ENCODE data around the gene HES7.

HES7 gene

GRCh38 chr17:8128125-8128784 is 4.3 kb upstream of the HES7 start:
- Histone ChIP-seq H3K27ac (no peak overlapping the region), H3K4me3 (ENCODE audit: low read depth, low read length) (no peak overlapping the region), H3K9me3 (ENCODE audit: severe bottlenecking) (no peaks in the 10 kb centered on the region), H3K36me3 (no peaks in the 10 kb centered on the region), H3K27me3 (ENCODE audit: insufficient read depth, low read depth, severe bottlenecking) (peaks cover 17% of the 10 kb centered on the region)
- DNase-seq, result no peak
- TF ChIP-seq CTCF (IDR thresholded peaks at IDR 0.05; ENCODE audit: low read depth, low read length), result no peak

DNA sequence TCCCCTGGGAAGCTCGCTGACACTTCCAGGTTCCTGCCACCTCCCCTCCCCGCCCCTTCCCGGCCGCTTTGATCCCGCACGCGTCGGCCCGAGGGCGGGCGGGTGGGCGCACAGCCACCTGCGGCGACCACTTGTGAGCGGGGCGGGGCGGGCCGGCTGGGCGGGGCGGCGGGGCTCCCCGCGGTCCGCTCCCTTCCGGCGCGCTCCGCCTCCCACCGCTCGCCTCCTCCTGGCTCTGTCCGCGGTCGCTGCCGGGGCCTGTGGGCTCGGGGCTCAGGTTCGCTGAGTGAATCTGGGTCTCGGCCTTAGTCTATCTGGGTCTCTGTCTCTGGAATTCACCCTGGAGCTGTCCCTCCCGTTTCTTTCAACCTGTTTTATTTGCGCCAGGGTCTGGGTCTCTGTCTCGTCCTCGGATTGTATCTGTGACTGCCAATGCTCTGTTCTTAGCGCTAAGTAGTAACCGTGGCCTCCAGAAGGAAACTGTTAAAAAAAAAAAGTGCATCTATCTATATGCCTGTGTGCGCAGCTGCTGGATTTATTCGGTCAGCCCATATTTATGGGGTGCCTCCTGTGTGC is 2.7 kb upstream of the HES7 start:
- Histone ChIP-seq H3K9me3 (ENCODE audit: severe bottlenecking) (no peaks in the 10 kb centered on the region), H3K36me3 (no peaks in the 10 kb centered on the region), H3K4me3 (ENCODE audit: low read depth, low read length) (peak overlapping the region; percentile 56), H3K27ac (no peak overlapping the region), H3K27me3 (ENCODE audit: insufficient read depth, low read depth, severe bottlenecking) (peaks cover 27% of the 10 kb centered on the region)
- TF ChIP-seq CTCF (IDR thresholded peaks at IDR 0.05; ENCODE audit: low read depth, low read length), result no peak
- DNase-seq, result peak; percentile 53

DNA sequence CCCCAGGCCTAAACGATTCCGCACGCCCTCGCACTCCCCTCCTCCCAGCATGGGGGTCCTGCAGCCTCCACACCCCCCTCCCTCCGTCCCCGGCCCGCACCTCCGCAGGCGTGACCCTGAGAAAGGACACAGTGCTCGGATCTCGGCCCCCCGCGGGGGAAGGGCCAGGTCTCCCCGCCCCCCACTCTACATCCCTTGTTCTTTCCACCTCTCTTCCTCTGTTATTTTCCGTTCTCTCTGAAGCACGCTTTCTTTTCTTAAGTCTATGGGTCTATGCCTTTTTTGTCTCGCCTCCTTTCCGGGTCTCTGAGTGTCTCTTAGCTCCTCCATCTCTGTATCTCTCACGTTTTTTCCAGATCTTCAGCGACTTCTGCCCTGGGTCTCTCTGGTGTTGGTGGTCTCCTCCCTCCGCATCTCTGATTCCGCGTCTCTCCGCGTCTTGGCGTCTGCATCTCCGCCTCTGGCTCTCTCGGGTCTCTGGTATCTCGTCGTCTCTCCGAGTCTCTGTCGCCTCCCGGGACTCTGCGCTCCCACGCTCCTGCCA is 2.1 kb upstream of the HES7 start:
- no peak for DNase-seq
- no peaks in the 10 kb centered on the region for H3K36me3 ChIP-seq
- peak overlapping the region; percentile 56 for H3K4me3 ChIP-seq (ENCODE audit: low read depth, low read length)
- no peak for TF ChIP-seq CTCF (IDR thresholded peaks at IDR 0.05; ENCODE audit: low read depth, low read length)
- H3K27me3 ChIP-seq (ENCODE audit: insufficient read depth, low read depth, severe bottlenecking), result peaks cover 27% of the 10 kb centered on the region
- H3K9me3 ChIP-seq (ENCODE audit: severe bottlenecking), result no peaks in the 10 kb centered on the region
- no peak overlapping the region for H3K27ac ChIP-seq

DNA sequence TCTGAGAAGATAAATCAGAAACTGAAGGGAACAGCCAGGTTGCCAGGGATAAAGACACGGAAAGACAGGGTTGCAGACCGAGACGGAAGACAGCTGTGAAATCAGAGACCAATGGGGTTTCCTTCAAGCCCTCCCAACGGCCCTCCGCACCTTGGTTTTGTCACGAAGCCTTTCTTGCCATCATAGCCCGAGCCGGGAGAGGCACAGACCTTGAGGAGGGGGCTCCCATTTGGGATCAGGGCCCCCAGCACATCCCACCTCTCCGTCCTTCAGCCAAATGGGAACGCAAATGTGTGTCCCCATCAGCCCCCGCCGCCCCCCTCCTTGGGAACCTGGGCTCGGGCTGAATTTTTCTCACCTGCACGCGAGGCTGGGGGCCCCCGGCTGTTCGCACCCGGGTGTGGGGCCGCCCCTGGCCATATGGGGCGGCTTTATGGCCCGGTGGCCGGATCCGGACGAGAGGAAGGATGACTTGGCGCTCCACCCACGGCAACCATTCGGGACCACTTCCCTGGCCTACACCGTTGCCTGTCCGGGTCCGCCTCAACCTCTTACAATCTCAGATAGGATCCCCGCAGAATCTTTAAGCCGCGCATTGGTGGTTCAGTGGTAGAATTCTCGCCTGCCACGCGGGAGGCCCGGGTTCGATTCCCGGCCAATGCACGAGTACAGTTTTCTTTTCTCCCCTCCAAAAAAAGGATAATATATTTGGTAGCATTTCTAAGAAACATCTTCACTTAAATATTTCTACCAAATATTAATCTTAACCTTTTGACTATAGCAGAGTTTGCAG is 1.4 kb upstream of the HES7 start:
- no peak for TF ChIP-seq CTCF (IDR thresholded peaks at IDR 0.05; ENCODE audit: low read depth, low read length)
- Histone ChIP-seq H3K4me3 (ENCODE audit: low read depth, low read length) (peak overlapping the region; percentile 56), H3K27ac (no peak overlapping the region), H3K36me3 (no peaks in the 10 kb centered on the region), H3K27me3 (ENCODE audit: insufficient read depth, low read depth, severe bottlenecking) (peaks cover 27% of the 10 kb centered on the region), H3K9me3 (ENCODE audit: severe bottlenecking) (no peaks in the 10 kb centered on the region)
- peak; percentile 80 for DNase-seq

DNA sequence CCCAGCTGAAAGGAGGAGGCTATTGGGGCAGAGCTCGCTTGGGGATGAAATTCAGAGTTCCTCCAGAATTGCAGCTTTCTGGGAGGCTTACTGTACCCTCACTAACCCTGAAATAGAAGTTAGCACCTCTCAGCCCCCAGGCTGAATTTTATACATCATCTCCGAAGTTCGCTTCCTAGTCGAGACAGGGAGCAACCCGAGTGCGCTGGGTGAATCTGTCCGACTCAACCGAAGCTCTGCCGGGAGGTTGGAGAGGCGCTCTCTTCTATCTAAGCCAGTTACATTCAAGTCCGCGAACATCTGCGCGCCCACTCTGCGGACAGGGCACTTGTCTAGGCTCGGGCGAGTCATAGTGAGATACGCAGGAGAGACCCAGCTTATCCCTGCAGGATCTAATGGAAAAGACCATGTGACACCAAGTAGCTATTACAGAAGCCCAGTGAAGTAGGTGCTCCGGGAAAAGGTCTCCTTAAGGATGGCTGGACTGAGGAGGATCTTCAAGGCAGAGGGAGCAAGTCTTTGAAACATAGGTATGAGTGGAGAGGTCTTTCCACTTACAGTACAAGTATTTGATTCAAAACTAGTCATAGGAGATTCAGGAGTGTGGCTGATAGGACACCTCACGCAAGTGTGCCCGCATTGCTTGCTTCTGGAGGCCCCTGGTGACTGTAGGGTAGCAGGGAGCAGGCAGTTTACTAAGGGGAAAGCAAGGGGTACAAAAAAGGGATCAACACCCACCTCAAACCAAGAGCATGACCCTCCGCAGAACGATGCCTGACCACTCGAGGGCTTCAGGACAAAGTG is 646 bp upstream of the HES7 start:
- Histone ChIP-seq H3K27ac (no peak overlapping the region), H3K27me3 (ENCODE audit: insufficient read depth, low read depth, severe bottlenecking) (peaks cover 27% of the 10 kb centered on the region), H3K9me3 (ENCODE audit: severe bottlenecking) (no peaks in the 10 kb centered on the region), H3K4me3 (ENCODE audit: low read depth, low read length) (peak overlapping the region; percentile 56), H3K36me3 (no peaks in the 10 kb centered on the region)
- TF ChIP-seq CTCF (IDR thresholded peaks at IDR 0.05; ENCODE audit: low read depth, low read length), result no peak
- DNase-seq, result no peak
